ENCODE results near the gene PTPRT. TPM values are rescaled to one million over a fixed set of nuclear protein-coding genes. Genes with fewer than 3 reads are reported as not detected.

The PTPRT gene
- total and polyA plus RNA-seq, 2 of the 13 experiments (the other 11 are each of a cell fraction or from before 2014, with no cell fraction given), result under 0.01 to 0.09 TPM

DNA sequence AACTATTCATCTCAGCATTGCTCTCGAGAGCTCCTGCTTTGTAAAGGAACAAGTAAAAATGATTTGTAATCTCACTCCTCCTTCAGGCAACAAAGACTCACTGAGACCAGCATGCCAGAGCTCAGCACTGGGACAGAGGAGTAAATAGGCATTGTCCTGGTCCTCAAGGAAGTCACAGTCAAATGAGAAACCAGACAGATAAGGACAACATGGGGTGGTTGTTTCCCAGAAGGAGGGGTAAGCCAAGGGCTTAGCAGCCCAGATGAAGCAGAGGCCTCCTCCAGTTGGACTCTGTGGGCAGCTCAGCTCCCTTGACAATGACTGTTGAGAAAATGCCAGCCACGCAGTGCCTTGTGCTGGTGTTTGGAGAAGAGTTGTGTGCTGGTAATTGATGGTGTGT is 1145.8 kb downstream of the PTPRT start:
- no peak for DNase-seq (ENCODE audit: low spot score)
- H3K4me2 ChIP-seq (ENCODE audit: low read depth, low read length), result no peak overlapping the region
- no peak overlapping the region for H3K27ac ChIP-seq (ENCODE audit: extremely low read length, insufficient read depth, low read length)
- no peaks in the 10 kb centered on the region for H3K79me2 ChIP-seq (ENCODE audit: insufficient read depth, low read length)
- no peaks in the 10 kb centered on the region for H3K36me3 ChIP-seq (replicated peaks in 1 of 2; ENCODE audit: control insufficient read depth in 1 of 2, insufficient read depth in 2 of 2, low read length in 2 of 2)
- no TSS peak for BruUV-seq (replicated peaks)
- ATAC-seq, result no peak
- FAIRE-seq, result no peak
- no peak overlapping the region for H2AFZ ChIP-seq (ENCODE audit: low read length)
- H3K4me3 ChIP-seq (replicated peaks in 1 of 3; ENCODE audit: insufficient read depth in 1 of 3, low read depth in 2 of 3, low read length in 3 of 3), result no peak overlapping the region
- CTCF ChIA-PET (ENCODE audit: low intra/inter-chr PET ratio, low total read pairs), result no interaction called here
- 0% methylated on average over 2 of the region's 2 CpGs for WGBS (ENCODE audit: low lambda C conversion rate)
- intact Hi-C loops (cut with micrococcal nuclease; ENCODE audit: unreplicated experiment) (no loop called here), in situ Hi-C loops (cut with HindIII; ENCODE audit: extremely low pct_ligation_motif_present, low pct_unique_long_range_greater_than_20kb) (no loop called here)
- POLR2A ChIA-PET, result no interaction called here
- H3K4me1 ChIP-seq (ENCODE audit: insufficient read depth, low read length), result no peaks in the 10 kb centered on the region
- H4K20me1 ChIP-seq (ENCODE audit: insufficient read depth, low read length), result no peaks in the 10 kb centered on the region
- H3K27me3 ChIP-seq (ENCODE audit: control insufficient read depth in 1 of 2, insufficient read depth in 2 of 2, low read length in 2 of 2), result no peaks in the 10 kb centered on the region
- H3K9ac ChIP-seq (ENCODE audit: insufficient read depth, low read depth, low read length), result no peak overlapping the region
- no peaks in the 10 kb centered on the region for H3K9me3 ChIP-seq (ENCODE audit: low read length)
- TF ChIP-seq, protein P1, sequence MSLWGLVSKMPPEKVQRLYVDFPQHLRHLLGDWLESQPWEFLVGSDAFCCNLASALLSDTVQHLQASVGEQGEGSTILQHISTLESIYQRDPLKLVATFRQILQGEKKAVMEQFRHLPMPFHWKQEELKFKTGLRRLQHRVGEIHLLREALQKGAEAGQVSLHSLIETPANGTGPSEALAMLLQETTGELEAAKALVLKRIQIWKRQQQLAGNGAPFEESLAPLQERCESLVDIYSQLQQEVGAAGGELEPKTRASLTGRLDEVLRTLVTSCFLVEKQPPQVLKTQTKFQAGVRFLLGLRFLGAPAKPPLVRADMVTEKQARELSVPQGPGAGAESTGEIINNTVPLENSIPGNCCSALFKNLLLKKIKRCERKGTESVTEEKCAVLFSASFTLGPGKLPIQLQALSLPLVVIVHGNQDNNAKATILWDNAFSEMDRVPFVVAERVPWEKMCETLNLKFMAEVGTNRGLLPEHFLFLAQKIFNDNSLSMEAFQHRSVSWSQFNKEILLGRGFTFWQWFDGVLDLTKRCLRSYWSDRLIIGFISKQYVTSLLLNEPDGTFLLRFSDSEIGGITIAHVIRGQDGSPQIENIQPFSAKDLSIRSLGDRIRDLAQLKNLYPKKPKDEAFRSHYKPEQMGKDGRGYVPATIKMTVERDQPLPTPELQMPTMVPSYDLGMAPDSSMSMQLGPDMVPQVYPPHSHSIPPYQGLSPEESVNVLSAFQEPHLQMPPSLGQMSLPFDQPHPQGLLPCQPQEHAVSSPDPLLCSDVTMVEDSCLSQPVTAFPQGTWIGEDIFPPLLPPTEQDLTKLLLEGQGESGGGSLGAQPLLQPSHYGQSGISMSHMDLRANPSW (CRISPR knock-in tag; IDR thresholded peaks at IDR 0.05; ENCODE audit: borderline replicate concordance), result no peak
- TF ChIP-seq ZNF232 (CRISPR knock-in tag; IDR thresholded peaks at IDR 0.05; ENCODE audit: borderline replicate concordance), result no peak
- TF ChIP-seq ARNTL (CRISPR knock-in tag; IDR thresholded peaks at IDR 0.05), result no peak
- no peak for TF ChIP-seq KDM4B (CRISPR knock-in tag; IDR thresholded peaks at IDR 0.05)
- TF ChIP-seq, protein P2, sequence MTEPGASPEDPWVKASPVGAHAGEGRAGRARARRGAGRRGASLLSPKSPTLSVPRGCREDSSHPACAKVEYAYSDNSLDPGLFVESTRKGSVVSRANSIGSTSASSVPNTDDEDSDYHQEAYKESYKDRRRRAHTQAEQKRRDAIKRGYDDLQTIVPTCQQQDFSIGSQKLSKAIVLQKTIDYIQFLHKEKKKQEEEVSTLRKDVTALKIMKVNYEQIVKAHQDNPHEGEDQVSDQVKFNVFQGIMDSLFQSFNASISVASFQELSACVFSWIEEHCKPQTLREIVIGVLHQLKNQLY (CRISPR knock-in tag; IDR thresholded peaks at IDR 0.05), result no peak
- TF ChIP-seq, protein P3, sequence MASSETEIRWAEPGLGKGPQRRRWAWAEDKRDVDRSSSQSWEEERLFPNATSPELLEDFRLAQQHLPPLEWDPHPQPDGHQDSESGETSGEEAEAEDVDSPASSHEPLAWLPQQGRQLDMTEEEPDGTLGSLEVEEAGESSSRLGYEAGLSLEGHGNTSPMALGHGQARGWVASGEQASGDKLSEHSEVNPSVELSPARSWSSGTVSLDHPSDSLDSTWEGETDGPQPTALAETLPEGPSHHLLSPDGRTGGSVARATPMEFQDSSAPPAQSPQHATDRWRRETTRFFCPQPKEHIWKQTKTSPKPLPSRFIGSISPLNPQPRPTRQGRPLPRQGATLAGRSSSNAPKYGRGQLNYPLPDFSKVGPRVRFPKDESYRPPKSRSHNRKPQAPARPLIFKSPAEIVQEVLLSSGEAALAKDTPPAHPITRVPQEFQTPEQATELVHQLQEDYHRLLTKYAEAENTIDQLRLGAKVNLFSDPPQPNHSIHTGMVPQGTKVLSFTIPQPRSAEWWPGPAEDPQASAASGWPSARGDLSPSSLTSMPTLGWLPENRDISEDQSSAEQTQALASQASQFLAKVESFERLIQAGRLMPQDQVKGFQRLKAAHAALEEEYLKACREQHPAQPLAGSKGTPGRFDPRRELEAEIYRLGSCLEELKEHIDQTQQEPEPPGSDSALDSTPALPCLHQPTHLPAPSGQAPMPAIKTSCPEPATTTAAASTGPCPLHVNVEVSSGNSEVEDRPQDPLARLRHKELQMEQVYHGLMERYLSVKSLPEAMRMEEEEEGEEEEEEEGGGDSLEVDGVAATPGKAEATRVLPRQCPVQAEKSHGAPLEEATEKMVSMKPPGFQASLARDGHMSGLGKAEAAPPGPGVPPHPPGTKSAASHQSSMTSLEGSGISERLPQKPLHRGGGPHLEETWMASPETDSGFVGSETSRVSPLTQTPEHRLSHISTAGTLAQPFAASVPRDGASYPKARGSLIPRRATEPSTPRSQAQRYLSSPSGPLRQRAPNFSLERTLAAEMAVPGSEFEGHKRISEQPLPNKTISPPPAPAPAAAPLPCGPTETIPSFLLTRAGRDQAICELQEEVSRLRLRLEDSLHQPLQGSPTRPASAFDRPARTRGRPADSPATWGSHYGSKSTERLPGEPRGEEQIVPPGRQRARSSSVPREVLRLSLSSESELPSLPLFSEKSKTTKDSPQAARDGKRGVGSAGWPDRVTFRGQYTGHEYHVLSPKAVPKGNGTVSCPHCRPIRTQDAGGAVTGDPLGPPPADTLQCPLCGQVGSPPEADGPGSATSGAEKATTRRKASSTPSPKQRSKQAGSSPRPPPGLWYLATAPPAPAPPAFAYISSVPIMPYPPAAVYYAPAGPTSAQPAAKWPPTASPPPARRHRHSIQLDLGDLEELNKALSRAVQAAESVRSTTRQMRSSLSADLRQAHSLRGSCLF (CRISPR knock-in tag; IDR thresholded peaks at IDR 0.05; ENCODE audit: borderline replicate concordance), result no peak
- TF ChIP-seq, protein P4, sequence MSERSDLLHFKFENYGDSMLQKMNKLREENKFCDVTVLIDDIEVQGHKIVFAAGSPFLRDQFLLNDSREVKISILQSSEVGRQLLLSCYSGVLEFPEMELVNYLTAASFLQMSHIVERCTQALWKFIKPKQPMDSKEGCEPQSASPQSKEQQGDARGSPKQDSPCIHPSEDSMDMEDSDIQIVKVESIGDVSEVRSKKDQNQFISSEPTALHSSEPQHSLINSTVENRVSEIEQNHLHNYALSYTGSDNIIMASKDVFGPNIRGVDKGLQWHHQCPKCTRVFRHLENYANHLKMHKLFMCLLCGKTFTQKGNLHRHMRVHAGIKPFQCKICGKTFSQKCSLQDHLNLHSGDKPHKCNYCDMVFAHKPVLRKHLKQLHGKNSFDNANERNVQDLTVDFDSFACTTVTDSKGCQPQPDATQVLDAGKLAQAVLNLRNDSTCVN (CRISPR knock-in tag; IDR thresholded peaks at IDR 0.05; ENCODE audit: borderline replicate concordance), result no peak
- TF ChIP-seq ZNF775 (CRISPR knock-in tag; IDR thresholded peaks at IDR 0.05; ENCODE audit: borderline replicate concordance), result no peak
- no peak for TF ChIP-seq CAMTA2 (CRISPR knock-in tag; IDR thresholded peaks at IDR 0.05; ENCODE audit: borderline replicate concordance)
- TF ChIP-seq, protein P5, sequence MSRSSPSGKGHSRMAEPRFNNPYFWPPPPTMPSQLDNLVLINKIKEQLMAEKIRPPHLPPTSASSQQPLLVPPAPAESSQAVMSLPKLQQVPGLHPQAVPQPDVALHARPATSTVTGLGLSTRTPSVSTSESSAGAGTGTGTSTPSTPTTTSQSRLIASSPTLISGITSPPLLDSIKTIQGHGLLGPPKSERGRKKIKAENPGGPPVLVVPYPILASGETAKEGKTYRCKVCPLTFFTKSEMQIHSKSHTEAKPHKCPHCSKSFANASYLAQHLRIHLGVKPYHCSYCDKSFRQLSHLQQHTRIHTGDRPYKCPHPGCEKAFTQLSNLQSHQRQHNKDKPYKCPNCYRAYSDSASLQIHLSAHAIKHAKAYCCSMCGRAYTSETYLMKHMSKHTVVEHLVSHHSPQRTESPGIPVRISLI (CRISPR knock-in tag; IDR thresholded peaks at IDR 0.05; ENCODE audit: borderline replicate concordance), result no peak
- no peak for TF ChIP-seq ZBTB7A (CRISPR knock-in tag; IDR thresholded peaks at IDR 0.05)
- no peak for TF ChIP-seq YEATS2 (CRISPR knock-in tag; IDR thresholded peaks at IDR 0.05; ENCODE audit: borderline replicate concordance)
- no peak for TF ChIP-seq HDAC6 (IDR thresholded peaks at IDR 0.05; ENCODE audit: low read depth, low read length)
